H1 (cell line): ENCODE measurements around the gene PITPNM1. TPM values are rescaled to one million over a fixed set of nuclear protein-coding genes. Genes with fewer than 3 reads are reported as not detected.
"Not testable (repeated sequence)": the region's sequence is repeated elsewhere in the genome, so short reads cannot be mapped to it uniquely, and the experiment has no call there.

ENCODE experiments used
- CTCF ChIA-PET: fragments of 300-600 bp; sonication (Branson Sonifier 250); formaldehyde crosslinking; loops from one replicate; lab custom pipeline; 2021; ENCODE audit not compliant: partially characterized antibody; lab: Charles Lee
- POLR2A ChIA-PET: fragments of 300-600 bp; sonication (Branson Sonifier 250); formaldehyde crosslinking; loops from one replicate; lab custom pipeline; 2021; ENCODE audit warnings: inconsistent platforms; ENCODE audit not compliant: partially characterized antibody; lab: Charles Lee
- DNase-seq, 2 experiments: peaks; one replicate each; pipeline versions ENCODE4 v3.0.0 to v3.0.0-alpha.2; 2010 to 2022; ENCODE audit warnings: low spot score in 2 of 2, low read depth in 1 of 2, mixed read lengths in 1 of 2
- FAIRE-seq: peaks from 2 replicates; lab custom pipeline; 2011; peaks lifted over from hg19 to GRCh38; lab: Jason Lieb, UNC
- H2AFZ ChIP-seq: 2 replicates; pipeline ENCODE4 v1.8.1; 2012; ENCODE audit warnings: low read length, inconsistent platforms
- H2AK5ac ChIP-seq: 2 replicates; pipeline ENCODE4 v1.6.1; 2013; ENCODE audit warnings: low read depth, low read length
- H2BK120ac ChIP-seq: replicated peaks from 2 replicates; pipeline ENCODE3; 2013; ENCODE audit warnings: low read depth, low read length, inconsistent platforms
- H2BK12ac ChIP-seq: 2 replicates; pipeline ENCODE4 v1.6.1; 2013; ENCODE audit warnings: low read depth, low read length
- H2BK15ac ChIP-seq: 2 replicates; pipeline ENCODE4 v1.6.1; 2013; ENCODE audit warnings: low read length
- H2BK20ac ChIP-seq: 2 replicates; pipeline ENCODE4 v1.6.1; 2013; ENCODE audit warnings: low read length
- H2BK5ac ChIP-seq: 2 replicates; pipeline ENCODE4 v1.6.1; 2013; ENCODE audit warnings: low read depth, low read length
- H3K14ac ChIP-seq: 2 replicates; pipeline ENCODE4 v1.6.1; 2013; ENCODE audit warnings: inconsistent platforms; ENCODE audit not compliant: insufficient read length
- H3K18ac ChIP-seq: 2 replicates; pipeline ENCODE4 v1.6.1; 2013; ENCODE audit warnings: low read length; ENCODE audit errors: extremely low read depth
- H3K23ac ChIP-seq: 2 replicates; pipeline ENCODE4 v1.6.1; 2013; ENCODE audit warnings: inconsistent platforms; ENCODE audit not compliant: insufficient read length
- H3K23me2 ChIP-seq: 2 replicates; pipeline ENCODE4 v1.6.1; 2013; ENCODE audit warnings: low read depth, low read length
- H3K27ac ChIP-seq: 2 replicates; pipeline ENCODE4 v1.6.1; 2011; ENCODE audit warnings: low read depth, low read length, inconsistent platforms
- H3K27me3 ChIP-seq, 4 experiments: replicated peaks in 1 of 4; 1 replicate in 1 of 4; 2 replicates in 3 of 4; pipeline versions ENCODE4 v1.6.1 to v1.8.1; 2011 to 2013; ENCODE audit warnings: low read length in 3 of 4, mild to moderate bottlenecking in 3 of 4, inconsistent platforms in 2 of 4, mixed read lengths in 2 of 4, moderate library complexity in 1 of 4; ENCODE audit not compliant: control insufficient read depth in 3 of 4, insufficient read depth in 3 of 4; ENCODE audit errors: extremely low read depth in 1 of 4
- H3K36me3 ChIP-seq, 4 experiments: 2 replicates each; pipeline versions ENCODE4 v1.6.1 to v1.8.1; 2011 to 2013; ENCODE audit warnings: mild to moderate bottlenecking in 4 of 4, low read length in 3 of 4, moderate library complexity in 2 of 4, control low read depth in 1 of 4, inconsistent platforms in 1 of 4; ENCODE audit not compliant: insufficient read depth in 4 of 4, control insufficient read depth in 2 of 4
- H3K4ac ChIP-seq: replicated peaks from 2 replicates; pipeline ENCODE3; 2013; ENCODE audit warnings: low read length, low read depth, mixed read lengths, inconsistent platforms; ENCODE audit not compliant: insufficient read length
- H3K4me1 ChIP-seq, 4 experiments: replicated peaks in 1 of 4; 1 replicate in 1 of 4; 2 replicates in 3 of 4; pipeline versions ENCODE4 v1.6.1 to v1.8.1; 2011 to 2013; ENCODE audit warnings: low read length in 3 of 4, inconsistent platforms in 2 of 4, mixed read lengths in 1 of 4; ENCODE audit not compliant: insufficient read depth in 4 of 4, control insufficient read depth in 3 of 4
- H3K4me2 ChIP-seq, 2 experiments: 2 replicates each; pipeline versions ENCODE4 v1.6.1 to v1.8.1; 2011 to 2013; ENCODE audit warnings: low read depth in 2 of 2, low read length in 2 of 2, control low read depth in 1 of 2, inconsistent platforms in 1 of 2, mild to moderate bottlenecking in 1 of 2; ENCODE audit not compliant: insufficient read depth in 1 of 2
- H3K4me3 ChIP-seq, 4 experiments: fragments of 200-600, 300-600 bp in 1 of 4; sonication (generic), shearing (Covaris generic), sonication (Bioruptor Twin) in 1 of 4; 2 replicates each; pipeline versions ENCODE4 v1.5.1 to v1.8.1; 2011 to 2016; ENCODE audit warnings: low read length in 4 of 4, low read depth in 3 of 4, control low read depth in 2 of 4, inconsistent platforms in 2 of 4, mild to moderate bottlenecking in 2 of 4, mixed read lengths in 1 of 4, moderate library complexity in 1 of 4; ENCODE audit not compliant: insufficient read depth in 2 of 4; ENCODE audit errors: extremely low read depth in 1 of 4
- H3K56ac ChIP-seq: replicated peaks from 2 replicates; pipeline ENCODE3; 2013; ENCODE audit warnings: low read depth, mild to moderate bottlenecking, mixed read lengths, low read length, inconsistent platforms; ENCODE audit not compliant: insufficient read length
- H3K79me1 ChIP-seq: 2 replicates; pipeline ENCODE4 v1.6.1; 2013; ENCODE audit warnings: low read depth, low read length, control low read depth
- H3K79me2 ChIP-seq, 2 experiments: 2 replicates each; pipeline versions ENCODE4 v1.6.1 to v1.8.1; 2012 to 2013; ENCODE audit warnings: low read length in 2 of 2, mild to moderate bottlenecking in 2 of 2, inconsistent platforms in 1 of 2; ENCODE audit not compliant: insufficient read depth in 2 of 2, control insufficient read depth in 1 of 2
- H3K9ac ChIP-seq, 4 experiments: replicated peaks in 1 of 4; 1 replicate in 1 of 4; 2 replicates in 3 of 4; pipeline versions ENCODE4 v1.6.1 to v1.8.1; 2011 to 2013; ENCODE audit warnings: low read depth in 3 of 4, low read length in 3 of 4, control low read depth in 2 of 4, mild to moderate bottlenecking in 2 of 4, moderate library complexity in 2 of 4, inconsistent platforms in 1 of 4; ENCODE audit errors: extremely low read depth in 1 of 4
- H3K9me3 ChIP-seq, 2 experiments: 2 replicates each; pipeline versions ENCODE4 v1.6.1 to v1.8.1; 2012 to 2013; ENCODE audit warnings: mild to moderate bottlenecking in 2 of 2, moderate library complexity in 2 of 2, control low read depth in 1 of 2, inconsistent platforms in 1 of 2, low read depth in 1 of 2, low read length in 1 of 2, mixed read lengths in 1 of 2; ENCODE audit not compliant: insufficient read depth in 2 of 2
- H4K20me1 ChIP-seq, 2 experiments: replicated peaks in 1 of 2; 2 replicates each; pipeline versions ENCODE3 to v1.8.1; 2011 to 2013; ENCODE audit warnings: inconsistent platforms in 2 of 2, low read length in 2 of 2, mild to moderate bottlenecking in 1 of 2; ENCODE audit not compliant: insufficient read depth in 2 of 2, control insufficient read depth in 1 of 2
- H4K5ac ChIP-seq: 2 replicates; pipeline ENCODE4 v1.6.1; 2013; ENCODE audit warnings: low read length, low read depth, mixed read lengths, inconsistent platforms; ENCODE audit not compliant: insufficient read length
- H4K8ac ChIP-seq: 2 replicates; pipeline ENCODE4 v1.8.0; 2013; ENCODE audit warnings: mild to moderate bottlenecking, moderate library complexity, low read length, inconsistent platforms; ENCODE audit not compliant: insufficient read depth; ENCODE audit errors: extremely low read depth
- H4K91ac ChIP-seq: replicated peaks from 2 replicates; pipeline ENCODE3; 2013; ENCODE audit warnings: low read length, mixed read lengths, inconsistent platforms; ENCODE audit not compliant: insufficient read length
- WGBS, 2 experiments: shearing (Covaris generic) in 1 of 2; methylation state at CpG; one replicate each; pipeline versions ENCODE4 v1.1.6 to v1.1.7; 2013 to 2015; ENCODE audit warnings: low lambda C conversion rate in 2 of 2, mixed read lengths in 2 of 2, inconsistent platforms in 1 of 2, low coverage in 1 of 2, missing lambda C conversion rate in 1 of 2; ENCODE audit not compliant: insufficient replicate concordance in 2 of 2, insufficient coverage in 1 of 2, insufficient read length in 1 of 2; ENCODE audit errors: extremely low coverage in 1 of 2, missing lambda C conversion rate in 1 of 2; 5-methylcytosine and 5-hydroxymethylcytosine counted together
- polyA plus RNA-seq, 7 experiments: library from polyadenylated mRNA; depleted of rRNA in 3 of 7; stranded (reverse) in 5 of 7; unstranded in 2 of 7; fragments of >200 nt in 5 of 7; fragments of 200-250 nt in 2 of 7; gene quantifications; 1 replicate in 5 of 7; 2 replicates in 1 of 7; 4 replicates in 1 of 7; pipeline versions ENCODE4 v1.2.1 to v1.2.3, GENCODE V29; 2011 to 2013; ENCODE audit warnings: missing spikeins in 2 of 7, mixed read lengths in 2 of 7
- total RNA-seq: library from RNA; stranded (reverse); fragmentation: NEBNext Ultra II Directional; extraction: Animal tissue kit (Norgen Biotek cat#: 25700); gene quantifications from 2 replicates; pipeline ENCODE4 v1.2.1, GENCODE V29; 2021

Gene PITPNM1
- total and polyA plus RNA-seq, 2 of the 8 experiments (the other 6 are each of a cell fraction or from before 2014, with no cell fraction given) = 27.2 to 52.7 TPM

DNA sequence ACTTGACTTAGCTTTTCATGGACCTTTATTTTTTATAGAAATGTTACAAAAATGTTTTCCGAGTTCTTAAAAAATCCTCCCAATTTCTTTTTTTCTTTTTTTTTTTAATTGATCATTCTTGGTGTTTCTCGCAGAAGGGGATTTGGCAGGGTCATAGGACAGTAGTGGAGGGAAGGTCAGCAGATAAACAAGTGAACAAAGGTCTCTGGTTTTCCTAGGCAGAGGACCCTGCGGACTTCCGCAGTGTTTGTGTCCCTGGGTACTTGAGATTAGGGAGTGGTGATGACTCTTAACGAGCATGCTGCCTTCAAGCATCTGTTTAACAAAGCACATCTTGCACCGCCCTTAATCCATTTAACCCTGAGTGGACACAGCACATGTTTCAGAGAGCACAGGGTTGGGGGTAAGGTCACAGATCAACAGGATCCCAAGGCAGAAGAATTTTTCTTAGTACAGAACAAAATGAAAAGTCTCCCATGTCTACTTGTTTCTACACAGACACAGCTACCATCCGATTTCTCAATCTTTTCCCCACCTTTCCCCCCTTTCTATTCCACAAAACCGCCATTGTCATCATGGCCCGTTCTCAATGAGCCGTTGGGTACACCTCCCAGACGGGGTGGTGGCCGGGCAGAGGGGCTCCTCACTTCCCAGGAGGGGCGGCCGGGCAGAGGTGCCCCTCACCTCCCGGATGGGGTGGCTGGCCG, 27.7 kb downstream of the PITPNM1 start:
- H3K14ac ChIP-seq, H4K8ac ChIP-seq, H4K91ac ChIP-seq, H3K23ac ChIP-seq, H3K4me2 ChIP-seq, H3K79me2 ChIP-seq, H3K4me3 ChIP-seq, H3K23me2 ChIP-seq, H3K27ac ChIP-seq, H3K56ac ChIP-seq, H3K27me3 ChIP-seq, H3K4ac ChIP-seq, H3K4me1 ChIP-seq, H3K9ac ChIP-seq, H4K5ac ChIP-seq, H2BK20ac ChIP-seq, H2BK12ac ChIP-seq, POLR2A ChIA-PET, H2BK15ac ChIP-seq, DNase-seq, H3K79me1 ChIP-seq, H3K36me3 ChIP-seq, H3K18ac ChIP-seq, H3K9me3 ChIP-seq, H2AFZ ChIP-seq, H4K20me1 ChIP-seq, FAIRE-seq, H2BK5ac ChIP-seq, H2AK5ac ChIP-seq, H2BK120ac ChIP-seq: not testable (repeated sequence)
- CTCF ChIA-PET = interaction anchor here (0.7 to 2.1 kb wide), 4 partner anchors 34 to 126 kb away, joined by 3 to 6 read pairs (median 5); no protein-coding TSS in a partner anchor
- WGBS, 2 experiments = 85% methylated on average over 12 of the region's 16 CpGs; no CpG with 5 or more reads in 1 of the 2 experiments
